Vagina (tissue), 2 donors: Measurements from ENCODE around the gene GNB1L.

Experiments
- POLR2A ChIP-seq, 2 donors: fragments of 450-650 bp; IDR thresholded peaks; one replicate each; pipeline ENCODE4 v1.6.1; 2017; ENCODE audit warnings: antibody characterized with exemption in 2 of 2, mild to moderate bottlenecking in 2 of 2, moderate library complexity in 2 of 2
- POLR2AphosphoS5 ChIP-seq, 2 donors: sonication (generic); formaldehyde crosslinking; IDR thresholded peaks; one replicate each; pipeline ENCODE4 v1.9.0; 2017; ENCODE audit warnings: antibody characterized with exemption in 2 of 2, mild to moderate bottlenecking in 2 of 2, low read depth in 1 of 2; ENCODE audit not compliant: insufficient read depth in 1 of 2
- TF ChIP-seq, protein P1 (sequence below), 3 experiments: fragments of 450-650 bp in 2 of 3; fragments of 200-600 bp in 1 of 3; sonication (generic) in 1 of 3; IDR thresholded peaks; one replicate each; pipeline ENCODE4 v1.5.1; 2017 to 2019; ENCODE audit warnings: antibody characterized with exemption in 3 of 3, mild to moderate bottlenecking in 2 of 3, moderate library complexity in 2 of 3

- TF ChIP-seq, protein P1, sequence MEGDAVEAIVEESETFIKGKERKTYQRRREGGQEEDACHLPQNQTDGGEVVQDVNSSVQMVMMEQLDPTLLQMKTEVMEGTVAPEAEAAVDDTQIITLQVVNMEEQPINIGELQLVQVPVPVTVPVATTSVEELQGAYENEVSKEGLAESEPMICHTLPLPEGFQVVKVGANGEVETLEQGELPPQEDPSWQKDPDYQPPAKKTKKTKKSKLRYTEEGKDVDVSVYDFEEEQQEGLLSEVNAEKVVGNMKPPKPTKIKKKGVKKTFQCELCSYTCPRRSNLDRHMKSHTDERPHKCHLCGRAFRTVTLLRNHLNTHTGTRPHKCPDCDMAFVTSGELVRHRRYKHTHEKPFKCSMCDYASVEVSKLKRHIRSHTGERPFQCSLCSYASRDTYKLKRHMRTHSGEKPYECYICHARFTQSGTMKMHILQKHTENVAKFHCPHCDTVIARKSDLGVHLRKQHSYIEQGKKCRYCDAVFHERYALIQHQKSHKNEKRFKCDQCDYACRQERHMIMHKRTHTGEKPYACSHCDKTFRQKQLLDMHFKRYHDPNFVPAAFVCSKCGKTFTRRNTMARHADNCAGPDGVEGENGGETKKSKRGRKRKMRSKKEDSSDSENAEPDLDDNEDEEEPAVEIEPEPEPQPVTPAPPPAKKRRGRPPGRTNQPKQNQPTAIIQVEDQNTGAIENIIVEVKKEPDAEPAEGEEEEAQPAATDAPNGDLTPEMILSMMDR (IDR thresholded peaks at IDR 0.05): no peak
- TF ChIP-seq POLR2A (IDR thresholded peaks at IDR 0.05): no peak
- TF ChIP-seq POLR2AphosphoS5 (IDR thresholded peaks at IDR 0.05; ENCODE audit: insufficient read depth in 1 of 2, low read depth in 1 of 2): peak in 1 of 2 donors; percentile 86
Measured at GRCh38 chr22:19799322-19800190, 55.1 kb downstream of the GNB1L start.
